Neural progenitor cell (in vitro differentiated cells): ENCODE results near the gene GADL1.

Experiments used
- EZH2phosphoT487 ChIP-seq: fragments of 200-600 bp; sonication (generic); IDR thresholded peaks from 2 replicates; pipeline ENCODE4 v1.6.1; 2017; ENCODE audit warnings: antibody characterized with exemption
- TF ChIP-seq, protein P1 (sequence below): fragments of 200-600 bp; sonication (generic); IDR thresholded peaks from 2 replicates; pipeline ENCODE4 v1.5.1; 2017; ENCODE audit warnings: antibody characterized with exemption, mild to moderate bottlenecking

DNA sequence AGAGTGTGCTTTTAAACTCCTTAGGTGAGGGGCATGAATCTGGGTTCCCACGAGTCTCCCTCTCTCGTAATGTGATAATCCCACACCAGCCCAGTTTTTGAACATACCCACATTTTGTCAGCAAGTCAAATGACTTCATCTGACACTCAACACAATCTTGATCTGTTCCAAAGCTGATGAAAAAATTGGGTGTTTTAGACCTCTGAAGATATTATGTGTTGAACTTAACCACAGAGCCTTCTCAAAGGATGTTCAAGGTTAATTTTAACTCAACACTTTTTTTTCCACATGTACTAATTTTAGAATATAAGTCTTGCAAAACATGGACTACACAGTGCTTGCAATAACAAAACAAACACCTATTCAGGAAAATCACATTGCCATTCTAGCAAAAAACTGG, 164.9 kb downstream of the GADL1 start:
- TF ChIP-seq EZH2phosphoT487 = no peak
- TF ChIP-seq, protein P1, sequence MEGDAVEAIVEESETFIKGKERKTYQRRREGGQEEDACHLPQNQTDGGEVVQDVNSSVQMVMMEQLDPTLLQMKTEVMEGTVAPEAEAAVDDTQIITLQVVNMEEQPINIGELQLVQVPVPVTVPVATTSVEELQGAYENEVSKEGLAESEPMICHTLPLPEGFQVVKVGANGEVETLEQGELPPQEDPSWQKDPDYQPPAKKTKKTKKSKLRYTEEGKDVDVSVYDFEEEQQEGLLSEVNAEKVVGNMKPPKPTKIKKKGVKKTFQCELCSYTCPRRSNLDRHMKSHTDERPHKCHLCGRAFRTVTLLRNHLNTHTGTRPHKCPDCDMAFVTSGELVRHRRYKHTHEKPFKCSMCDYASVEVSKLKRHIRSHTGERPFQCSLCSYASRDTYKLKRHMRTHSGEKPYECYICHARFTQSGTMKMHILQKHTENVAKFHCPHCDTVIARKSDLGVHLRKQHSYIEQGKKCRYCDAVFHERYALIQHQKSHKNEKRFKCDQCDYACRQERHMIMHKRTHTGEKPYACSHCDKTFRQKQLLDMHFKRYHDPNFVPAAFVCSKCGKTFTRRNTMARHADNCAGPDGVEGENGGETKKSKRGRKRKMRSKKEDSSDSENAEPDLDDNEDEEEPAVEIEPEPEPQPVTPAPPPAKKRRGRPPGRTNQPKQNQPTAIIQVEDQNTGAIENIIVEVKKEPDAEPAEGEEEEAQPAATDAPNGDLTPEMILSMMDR = no peak
